ENCODE results near the gene CIDEB.

Gene CIDEB

DNA sequence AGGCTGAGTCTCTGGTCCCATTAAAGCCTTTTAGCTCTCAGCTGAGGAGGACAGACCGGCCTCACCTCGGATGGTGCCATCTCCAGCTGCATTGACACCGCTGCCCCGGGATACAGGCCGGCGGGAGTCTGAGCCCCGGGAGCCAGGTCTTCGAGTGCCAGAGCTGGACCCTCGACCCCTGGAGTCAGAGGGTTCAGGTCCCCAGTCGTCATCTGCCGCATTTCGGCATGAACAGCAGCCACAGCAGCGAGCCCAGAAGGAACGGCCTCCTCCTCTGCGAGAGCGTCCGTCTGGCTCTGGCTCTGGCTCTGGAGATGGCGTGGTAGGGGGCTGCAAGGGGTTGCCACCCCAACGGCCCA is 45.8 kb downstream of the CIDEB start:
- Histone ChIP-seq H3K4me3 (ENCODE audit: low read depth in 1 of 2, low read length in 2 of 2) (no peak overlapping the region), H3K27me3 (ENCODE audit: low read depth, low read length) (no peaks in the 10 kb centered on the region), H3K4me1 (ENCODE audit: control insufficient read depth in 1 of 2, insufficient read depth in 2 of 2, low read length in 2 of 2) (no peaks in the 10 kb centered on the region), H3K9me3 (ENCODE audit: control insufficient read depth in 1 of 2, low read length in 2 of 2) (no peaks in the 10 kb centered on the region), H3K27ac (ENCODE audit: low read length) (no peak overlapping the region), H3K36me3 (ENCODE audit: control insufficient read depth in 1 of 2, insufficient read depth in 2 of 2, low read length in 2 of 2) (peaks cover 10 to 21% of the 10 kb centered on the region in 2 donors)

GRCh38 chr14:24261256-24261968 is 46.4 kb downstream of the CIDEB start:
- no peaks in the 10 kb centered on the region for H3K4me1 ChIP-seq (ENCODE audit: control insufficient read depth in 1 of 2, insufficient read depth in 2 of 2, low read length in 2 of 2)

DNA sequence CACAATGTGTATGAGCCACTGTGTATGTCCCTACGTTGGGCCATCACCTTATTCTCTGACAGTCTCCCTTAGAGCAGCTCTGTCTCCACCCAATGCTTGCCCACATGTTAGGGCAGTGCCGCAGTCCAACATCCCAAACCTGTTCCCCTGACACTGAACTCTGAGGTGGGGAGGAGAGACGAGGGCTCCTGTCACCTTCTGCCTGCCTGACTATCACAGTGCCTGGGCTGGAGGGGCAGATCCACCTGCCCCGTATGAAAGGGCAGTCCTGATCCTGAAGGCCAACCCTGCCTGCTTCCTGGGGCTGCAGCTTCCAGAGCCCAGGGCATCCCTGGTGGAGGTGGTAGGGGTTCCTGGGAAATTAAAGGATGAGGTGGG is 47.0 kb downstream of the CIDEB start:
- Histone ChIP-seq H3K27me3 (ENCODE audit: low read depth, low read length) (no peaks in the 10 kb centered on the region), H3K4me3 (ENCODE audit: low read depth in 1 of 2, low read length in 2 of 2) (no peak overlapping the region), H3K27ac (ENCODE audit: low read length) (no peak overlapping the region), H3K9me3 (ENCODE audit: control insufficient read depth in 1 of 2, low read length in 2 of 2) (no peaks in the 10 kb centered on the region), H3K4me1 (ENCODE audit: control insufficient read depth in 1 of 2, insufficient read depth in 2 of 2, low read length in 2 of 2) (no peaks in the 10 kb centered on the region), H3K36me3 (ENCODE audit: control insufficient read depth in 1 of 2, insufficient read depth in 2 of 2, low read length in 2 of 2) (peaks cover 0 to 11% of the 10 kb centered on the region in 2 donors)

More at GRCh38 chr14:24261256-24261968, 46.4 kb downstream of the CIDEB start:
- Histone ChIP-seq H3K27me3 (ENCODE audit: low read depth, low read length) (no peaks in the 10 kb centered on the region), H3K27ac (ENCODE audit: low read length) (no peak overlapping the region), H3K4me3 (ENCODE audit: low read depth in 1 of 2, low read length in 2 of 2) (no peak overlapping the region), H3K9me3 (ENCODE audit: control insufficient read depth in 1 of 2, low read length in 2 of 2) (no peaks in the 10 kb centered on the region), H3K36me3 (ENCODE audit: control insufficient read depth in 1 of 2, insufficient read depth in 2 of 2, low read length in 2 of 2) (peaks cover 5 to 16% of the 10 kb centered on the region in 2 donors)

GRCh38 chr14:24260026-24260779 is 47.6 kb downstream of the CIDEB start:
- no peak overlapping the region for H3K4me3 ChIP-seq (ENCODE audit: low read depth in 1 of 2, low read length in 2 of 2)
- no peaks in the 10 kb centered on the region for H3K4me1 ChIP-seq (ENCODE audit: control insufficient read depth in 1 of 2, insufficient read depth in 2 of 2, low read length in 2 of 2)
- H3K27me3 ChIP-seq (ENCODE audit: low read depth, low read length): no peaks in the 10 kb centered on the region
- H3K36me3 ChIP-seq (ENCODE audit: control insufficient read depth in 1 of 2, insufficient read depth in 2 of 2, low read length in 2 of 2): peaks cover 0 to 9% of the 10 kb centered on the region in 2 donors
- H3K27ac ChIP-seq (ENCODE audit: low read length): no peak overlapping the region
- no peaks in the 10 kb centered on the region for H3K9me3 ChIP-seq (ENCODE audit: control insufficient read depth in 1 of 2, low read length in 2 of 2)

GRCh38 chr14:24259282-24260025 is 48.3 kb downstream of the CIDEB start:
- no peaks in the 10 kb centered on the region for H3K4me1 ChIP-seq (ENCODE audit: control insufficient read depth in 1 of 2, insufficient read depth in 2 of 2, low read length in 2 of 2)
- H3K4me3 ChIP-seq (ENCODE audit: low read depth in 1 of 2, low read length in 2 of 2): no peak overlapping the region
- no peaks in the 10 kb centered on the region for H3K27me3 ChIP-seq (ENCODE audit: low read depth, low read length)
- H3K27ac ChIP-seq (ENCODE audit: low read length): no peak overlapping the region
- peaks cover 0 to 7% of the 10 kb centered on the region in 2 donors for H3K36me3 ChIP-seq (ENCODE audit: control insufficient read depth in 1 of 2, insufficient read depth in 2 of 2, low read length in 2 of 2)
- H3K9me3 ChIP-seq (ENCODE audit: control insufficient read depth in 1 of 2, low read length in 2 of 2): no peaks in the 10 kb centered on the region

DNA sequence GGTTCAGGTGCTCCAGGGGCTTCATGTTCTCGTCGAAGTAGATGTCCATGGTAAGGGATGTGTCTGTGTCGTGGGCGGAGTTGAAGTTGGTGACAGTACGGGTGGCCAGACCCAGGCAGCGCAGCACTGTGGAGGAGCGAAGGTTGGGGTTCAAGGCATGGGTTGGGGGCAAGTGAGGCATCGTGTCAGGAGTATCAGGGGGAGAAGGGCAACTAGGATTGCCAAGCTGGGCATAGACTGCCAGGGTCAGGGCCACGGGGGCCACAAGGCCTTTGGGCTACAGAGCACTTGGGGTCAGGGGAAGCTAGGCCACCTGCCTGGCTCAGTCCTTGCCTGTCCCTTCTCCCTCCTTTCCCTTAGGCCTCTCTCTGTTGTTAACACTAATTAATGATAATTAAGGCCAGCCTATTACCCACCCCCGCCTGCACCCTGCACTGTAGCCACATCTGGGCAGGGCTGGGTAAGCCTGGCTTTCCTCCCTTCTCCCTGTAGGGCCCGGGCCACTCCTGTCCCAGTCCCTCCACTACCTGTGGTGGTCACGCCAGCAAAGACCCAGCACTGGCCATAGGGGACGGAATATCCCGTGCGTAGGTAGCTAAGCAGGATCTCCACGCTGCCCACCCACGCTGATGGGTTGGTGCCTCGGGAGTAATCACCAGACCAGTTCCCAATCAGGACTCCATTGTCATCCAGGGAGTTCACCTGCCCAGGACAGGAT is 49.1 kb downstream of the CIDEB start:
- Histone ChIP-seq H3K9me3 (ENCODE audit: control insufficient read depth in 1 of 2, low read length in 2 of 2) (no peaks in the 10 kb centered on the region), H3K27ac (ENCODE audit: low read length) (no peak overlapping the region)

GRCh38 chr14:24258119-24258518 is 49.7 kb downstream of the CIDEB start:
- Histone ChIP-seq H3K36me3 (ENCODE audit: control insufficient read depth in 1 of 2, insufficient read depth in 2 of 2, low read length in 2 of 2) (peaks cover 0 to 7% of the 10 kb centered on the region in 2 donors), H3K4me1 (ENCODE audit: control insufficient read depth in 1 of 2, insufficient read depth in 2 of 2, low read length in 2 of 2) (no peaks in the 10 kb centered on the region), H3K27ac (ENCODE audit: low read length) (no peak overlapping the region), H3K9me3 (ENCODE audit: control insufficient read depth in 1 of 2, low read length in 2 of 2) (no peaks in the 10 kb centered on the region), H3K27me3 (ENCODE audit: low read depth, low read length) (no peaks in the 10 kb centered on the region), H3K4me3 (ENCODE audit: low read depth in 1 of 2, low read length in 2 of 2) (no peak overlapping the region)

More for the DNA sequence above, 49.1 kb downstream of the CIDEB start:
- Histone ChIP-seq H3K36me3 (ENCODE audit: control insufficient read depth in 1 of 2, insufficient read depth in 2 of 2, low read length in 2 of 2) (peaks cover 0 to 7% of the 10 kb centered on the region in 2 donors), H3K4me3 (ENCODE audit: low read depth in 1 of 2, low read length in 2 of 2) (no peak overlapping the region), H3K4me1 (ENCODE audit: control insufficient read depth in 1 of 2, insufficient read depth in 2 of 2, low read length in 2 of 2) (no peaks in the 10 kb centered on the region), H3K27me3 (ENCODE audit: low read depth, low read length) (no peaks in the 10 kb centered on the region)

GRCh38 chr14:24256960-24257359 is 50.8 kb downstream of the CIDEB start:
- H3K36me3 ChIP-seq (ENCODE audit: control insufficient read depth in 1 of 2, insufficient read depth in 2 of 2, low read length in 2 of 2): peaks cover 4 to 7% of the 10 kb centered on the region in 2 donors
- no peaks in the 10 kb centered on the region for H3K27me3 ChIP-seq (ENCODE audit: low read depth, low read length)
- H3K27ac ChIP-seq (ENCODE audit: low read length): no peak overlapping the region
- no peaks in the 10 kb centered on the region for H3K4me1 ChIP-seq (ENCODE audit: control insufficient read depth in 1 of 2, insufficient read depth in 2 of 2, low read length in 2 of 2)
- no peak overlapping the region for H3K4me3 ChIP-seq (ENCODE audit: low read depth in 1 of 2, low read length in 2 of 2)
- no peaks in the 10 kb centered on the region for H3K9me3 ChIP-seq (ENCODE audit: control insufficient read depth in 1 of 2, low read length in 2 of 2)

GRCh38 chr14:24255931-24256711 is 51.7 kb downstream of the CIDEB start:
- H3K9me3 ChIP-seq (ENCODE audit: control insufficient read depth in 1 of 2, low read length in 2 of 2): no peaks in the 10 kb centered on the region
- no peaks in the 10 kb centered on the region for H3K4me1 ChIP-seq (ENCODE audit: control insufficient read depth in 1 of 2, insufficient read depth in 2 of 2, low read length in 2 of 2)
- no peaks in the 10 kb centered on the region for H3K27me3 ChIP-seq (ENCODE audit: low read depth, low read length)
- H3K27ac ChIP-seq (ENCODE audit: low read length): no peak overlapping the region
- H3K36me3 ChIP-seq (ENCODE audit: control insufficient read depth in 1 of 2, insufficient read depth in 2 of 2, low read length in 2 of 2): peaks cover 4 to 7% of the 10 kb centered on the region in 2 donors
- H3K4me3 ChIP-seq (ENCODE audit: low read depth in 1 of 2, low read length in 2 of 2): no peak overlapping the region

DNA sequence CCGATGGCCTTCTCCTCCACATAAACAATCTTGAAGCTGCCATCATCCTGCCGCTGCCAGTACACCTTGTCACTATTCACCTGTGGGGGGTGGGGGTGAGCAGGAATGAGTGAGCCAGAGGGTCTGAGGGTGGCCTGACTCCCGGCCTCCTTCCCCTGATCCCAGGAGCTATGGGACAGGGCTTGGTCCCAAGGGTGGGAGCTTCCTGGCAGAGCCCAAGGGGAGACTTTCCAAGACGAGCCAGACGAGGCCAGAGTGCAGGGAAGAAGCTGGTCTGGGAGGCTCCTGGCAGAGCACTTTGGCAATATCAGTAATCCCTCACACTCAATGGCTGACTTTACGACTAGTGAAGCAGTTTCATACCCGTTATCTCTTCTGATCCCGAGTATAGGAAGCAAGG is 52.3 kb downstream of the CIDEB start:
- Histone ChIP-seq H3K4me3 (ENCODE audit: low read depth in 1 of 2, low read length in 2 of 2) (no peak overlapping the region), H3K27ac (ENCODE audit: low read length) (no peak overlapping the region), H3K9me3 (ENCODE audit: control insufficient read depth in 1 of 2, low read length in 2 of 2) (no peaks in the 10 kb centered on the region), H3K36me3 (ENCODE audit: control insufficient read depth in 1 of 2, insufficient read depth in 2 of 2, low read length in 2 of 2) (peaks cover 4 to 7% of the 10 kb centered on the region in 2 donors), H3K4me1 (ENCODE audit: control insufficient read depth in 1 of 2, insufficient read depth in 2 of 2, low read length in 2 of 2) (no peaks in the 10 kb centered on the region), H3K27me3 (ENCODE audit: low read depth, low read length) (no peaks in the 10 kb centered on the region)

Data from muscle layer of duodenum (tissue), 2 donors.